ENCODE measurements around the gene QSOX1.

- TF ChIP-seq YY1 (IDR thresholded peaks at IDR 0.05; ENCODE audit: insufficient read depth, insufficient read length) (no peak), SUZ12 (IDR thresholded peaks at IDR 0.05; ENCODE audit: extremely low read depth, insufficient read depth, insufficient read length) (peak; percentile 98)
These were observed 81.0 kb downstream of the QSOX1 start for GRCh38 chr1:180235502-180236239.
